Measurements from ENCODE around the gene ANKRD40. TPM values are rescaled to one million over a fixed set of nuclear protein-coding genes. Genes with fewer than 3 reads are reported as not detected.

Gene ANKRD40
- total and polyA plus RNA-seq, 9 of the 15 experiments (the other 6 are each of a cell fraction or from before 2014, with no cell fraction given), result 9.0 to 28.9 (median 27.7) TPM

DNA sequence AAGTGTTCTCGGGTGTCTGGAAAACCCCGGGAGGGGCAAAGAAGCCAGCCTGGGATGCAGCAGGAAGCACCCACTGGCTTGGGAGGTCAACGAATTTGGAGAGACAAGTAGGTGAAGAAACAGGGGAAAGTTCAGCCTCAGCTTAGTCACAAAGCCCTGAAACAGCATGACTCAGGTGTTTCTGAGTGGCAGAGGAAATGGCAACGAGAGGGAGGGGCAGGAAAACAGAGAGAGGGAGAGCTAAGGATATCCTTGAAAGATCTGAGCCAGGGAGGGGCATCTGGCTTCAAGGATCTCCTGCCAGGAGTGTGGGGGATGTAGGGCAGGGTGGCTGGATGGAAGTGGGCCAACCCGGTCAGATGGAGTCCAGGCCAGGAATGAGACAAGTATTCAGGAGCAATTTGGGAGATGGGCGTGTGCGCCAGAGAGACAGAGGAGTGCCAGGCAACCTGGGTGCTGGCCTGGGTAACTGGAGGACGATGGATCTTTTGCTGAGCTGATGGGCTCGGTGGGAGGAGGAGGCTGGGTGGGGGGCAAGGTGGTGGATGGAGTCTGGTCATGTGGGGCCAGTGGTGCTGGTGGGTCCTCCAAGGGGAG, 45.8 kb downstream of the ANKRD40 start (continued):
- TF ChIP-seq ZBTB1 (CRISPR knock-in tag; IDR thresholded peaks at IDR 0.05; ENCODE audit: borderline replicate concordance, low read depth), result no peak
- no peak for TF ChIP-seq ZNF282 (CRISPR knock-in tag; IDR thresholded peaks at IDR 0.05)
- no peak for TF ChIP-seq KHSRP (IDR thresholded peaks at IDR 0.05)
- TF ChIP-seq ZNF197 (CRISPR knock-in tag; IDR thresholded peaks at IDR 0.05; ENCODE audit: low read depth), result 0 out of 2 replicates have a peak, but pooled peaks have one; percentile 22
- peak; percentile 69 for TF ChIP-seq ZNF589 (CRISPR knock-in tag; IDR thresholded peaks at IDR 0.05; ENCODE audit: low read depth)
- TF ChIP-seq, protein P1, sequence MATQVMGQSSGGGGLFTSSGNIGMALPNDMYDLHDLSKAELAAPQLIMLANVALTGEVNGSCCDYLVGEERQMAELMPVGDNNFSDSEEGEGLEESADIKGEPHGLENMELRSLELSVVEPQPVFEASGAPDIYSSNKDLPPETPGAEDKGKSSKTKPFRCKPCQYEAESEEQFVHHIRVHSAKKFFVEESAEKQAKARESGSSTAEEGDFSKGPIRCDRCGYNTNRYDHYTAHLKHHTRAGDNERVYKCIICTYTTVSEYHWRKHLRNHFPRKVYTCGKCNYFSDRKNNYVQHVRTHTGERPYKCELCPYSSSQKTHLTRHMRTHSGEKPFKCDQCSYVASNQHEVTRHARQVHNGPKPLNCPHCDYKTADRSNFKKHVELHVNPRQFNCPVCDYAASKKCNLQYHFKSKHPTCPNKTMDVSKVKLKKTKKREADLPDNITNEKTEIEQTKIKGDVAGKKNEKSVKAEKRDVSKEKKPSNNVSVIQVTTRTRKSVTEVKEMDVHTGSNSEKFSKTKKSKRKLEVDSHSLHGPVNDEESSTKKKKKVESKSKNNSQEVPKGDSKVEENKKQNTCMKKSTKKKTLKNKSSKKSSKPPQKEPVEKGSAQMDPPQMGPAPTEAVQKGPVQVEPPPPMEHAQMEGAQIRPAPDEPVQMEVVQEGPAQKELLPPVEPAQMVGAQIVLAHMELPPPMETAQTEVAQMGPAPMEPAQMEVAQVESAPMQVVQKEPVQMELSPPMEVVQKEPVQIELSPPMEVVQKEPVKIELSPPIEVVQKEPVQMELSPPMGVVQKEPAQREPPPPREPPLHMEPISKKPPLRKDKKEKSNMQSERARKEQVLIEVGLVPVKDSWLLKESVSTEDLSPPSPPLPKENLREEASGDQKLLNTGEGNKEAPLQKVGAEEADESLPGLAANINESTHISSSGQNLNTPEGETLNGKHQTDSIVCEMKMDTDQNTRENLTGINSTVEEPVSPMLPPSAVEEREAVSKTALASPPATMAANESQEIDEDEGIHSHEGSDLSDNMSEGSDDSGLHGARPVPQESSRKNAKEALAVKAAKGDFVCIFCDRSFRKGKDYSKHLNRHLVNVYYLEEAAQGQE (IDR thresholded peaks at IDR 0.05; ENCODE audit: borderline replicate concordance), result 0 out of 2 replicates have a peak, but pooled peaks have one; percentile 27
- TF ChIP-seq, protein P1 (CRISPR knock-in tag; IDR thresholded peaks at IDR 0.05; ENCODE audit: low read depth), result no peak
- TF ChIP-seq, protein P2, sequence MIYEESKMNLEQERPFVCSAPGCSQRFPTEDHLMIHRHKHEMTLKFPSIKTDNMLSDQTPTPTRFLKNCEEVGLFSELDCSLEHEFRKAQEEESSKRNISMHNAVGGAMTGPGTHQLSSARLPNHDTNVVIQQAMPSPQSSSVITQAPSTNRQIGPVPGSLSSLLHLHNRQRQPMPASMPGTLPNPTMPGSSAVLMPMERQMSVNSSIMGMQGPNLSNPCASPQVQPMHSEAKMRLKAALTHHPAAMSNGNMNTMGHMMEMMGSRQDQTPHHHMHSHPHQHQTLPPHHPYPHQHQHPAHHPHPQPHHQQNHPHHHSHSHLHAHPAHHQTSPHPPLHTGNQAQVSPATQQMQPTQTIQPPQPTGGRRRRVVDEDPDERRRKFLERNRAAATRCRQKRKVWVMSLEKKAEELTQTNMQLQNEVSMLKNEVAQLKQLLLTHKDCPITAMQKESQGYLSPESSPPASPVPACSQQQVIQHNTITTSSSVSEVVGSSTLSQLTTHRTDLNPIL (CRISPR knock-in tag; IDR thresholded peaks at IDR 0.05), result no peak
- peak; percentile 94 for TF ChIP-seq SMARCA4 (IDR thresholded peaks at IDR 0.05)
- peak; percentile 26; the same call in 1 of the 2 replicates for TF ChIP-seq RBFOX2 (IDR thresholded peaks at IDR 0.05; ENCODE audit: low read depth, low read length)
- TF ChIP-seq POLR3G (IDR thresholded peaks at IDR 0.05; ENCODE audit: extremely low read depth, insufficient read length, insufficient replicate concordance), result no peak
- TF ChIP-seq, protein P3, sequence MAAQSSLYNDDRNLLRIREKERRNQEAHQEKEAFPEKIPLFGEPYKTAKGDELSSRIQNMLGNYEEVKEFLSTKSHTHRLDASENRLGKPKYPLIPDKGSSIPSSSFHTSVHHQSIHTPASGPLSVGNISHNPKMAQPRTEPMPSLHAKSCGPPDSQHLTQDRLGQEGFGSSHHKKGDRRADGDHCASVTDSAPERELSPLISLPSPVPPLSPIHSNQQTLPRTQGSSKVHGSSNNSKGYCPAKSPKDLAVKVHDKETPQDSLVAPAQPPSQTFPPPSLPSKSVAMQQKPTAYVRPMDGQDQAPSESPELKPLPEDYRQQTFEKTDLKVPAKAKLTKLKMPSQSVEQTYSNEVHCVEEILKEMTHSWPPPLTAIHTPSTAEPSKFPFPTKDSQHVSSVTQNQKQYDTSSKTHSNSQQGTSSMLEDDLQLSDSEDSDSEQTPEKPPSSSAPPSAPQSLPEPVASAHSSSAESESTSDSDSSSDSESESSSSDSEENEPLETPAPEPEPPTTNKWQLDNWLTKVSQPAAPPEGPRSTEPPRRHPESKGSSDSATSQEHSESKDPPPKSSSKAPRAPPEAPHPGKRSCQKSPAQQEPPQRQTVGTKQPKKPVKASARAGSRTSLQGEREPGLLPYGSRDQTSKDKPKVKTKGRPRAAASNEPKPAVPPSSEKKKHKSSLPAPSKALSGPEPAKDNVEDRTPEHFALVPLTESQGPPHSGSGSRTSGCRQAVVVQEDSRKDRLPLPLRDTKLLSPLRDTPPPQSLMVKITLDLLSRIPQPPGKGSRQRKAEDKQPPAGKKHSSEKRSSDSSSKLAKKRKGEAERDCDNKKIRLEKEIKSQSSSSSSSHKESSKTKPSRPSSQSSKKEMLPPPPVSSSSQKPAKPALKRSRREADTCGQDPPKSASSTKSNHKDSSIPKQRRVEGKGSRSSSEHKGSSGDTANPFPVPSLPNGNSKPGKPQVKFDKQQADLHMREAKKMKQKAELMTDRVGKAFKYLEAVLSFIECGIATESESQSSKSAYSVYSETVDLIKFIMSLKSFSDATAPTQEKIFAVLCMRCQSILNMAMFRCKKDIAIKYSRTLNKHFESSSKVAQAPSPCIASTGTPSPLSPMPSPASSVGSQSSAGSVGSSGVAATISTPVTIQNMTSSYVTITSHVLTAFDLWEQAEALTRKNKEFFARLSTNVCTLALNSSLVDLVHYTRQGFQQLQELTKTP (IDR thresholded peaks at IDR 0.05; ENCODE audit: low read depth in 1 of 2, partially characterized antibody in 2 of 2), result peak in 1 of 2 experiments; percentile 64
